ENCODE results near the gene CRTC2.
A peak's percentile ranks its signal among the peaks of the same experiment; 100 is the strongest.

CRTC2 gene

DNA sequence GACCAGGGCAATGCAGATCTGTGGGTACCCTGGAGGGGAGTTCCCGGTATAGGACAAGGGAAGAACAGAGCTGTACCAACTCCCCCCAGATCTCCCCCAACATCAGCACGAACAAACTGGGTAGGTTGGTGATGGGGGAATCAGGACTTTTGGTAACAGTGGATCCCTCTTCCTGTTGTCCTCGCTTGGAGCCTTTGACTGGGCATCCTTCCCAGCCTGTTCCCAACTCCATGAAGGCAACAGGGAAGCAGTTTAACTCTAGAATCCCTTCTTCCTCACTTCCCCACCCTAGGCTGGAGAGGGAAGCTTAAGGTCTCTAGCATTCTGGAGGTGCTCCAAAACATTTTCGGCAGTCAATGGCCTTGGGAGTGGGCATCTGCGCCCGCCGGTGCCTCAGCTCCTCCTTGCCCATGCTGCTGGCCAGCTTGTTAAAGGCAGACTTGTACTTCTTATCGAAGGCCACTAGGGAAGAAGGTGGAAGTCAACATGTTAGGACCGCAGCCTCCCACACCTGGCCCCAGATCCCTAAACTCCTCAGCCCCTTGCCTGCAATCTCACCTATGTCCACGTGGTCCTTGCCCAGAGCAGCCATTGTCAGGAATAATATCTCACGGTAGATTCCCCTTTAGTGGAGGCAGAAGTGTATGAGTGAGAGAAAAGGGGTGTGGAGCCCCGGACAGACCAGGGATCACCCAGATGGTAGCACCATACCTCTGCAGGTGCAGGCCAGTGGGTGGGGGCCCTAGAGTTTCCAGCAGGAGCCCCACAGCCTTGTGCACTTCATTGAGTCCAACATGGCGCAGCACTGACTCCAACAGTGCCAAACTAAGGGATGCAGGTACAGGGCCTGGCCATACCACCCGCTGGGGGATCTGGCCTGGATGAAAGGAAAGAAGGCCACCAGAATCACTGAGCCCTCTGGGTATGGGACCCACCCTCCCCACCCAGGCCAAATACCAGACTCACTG, 28.1 kb downstream of the CRTC2 start:
- no peaks in the 10 kb centered on the region for H3K27me3 ChIP-seq (replicated peaks; ENCODE audit: control insufficient read depth, insufficient read depth, low read length, poor library complexity, severe bottlenecking)
- H3K4me1 ChIP-seq (ENCODE audit: control insufficient read depth, insufficient read depth, low read length, poor library complexity, severe bottlenecking), result no peaks in the 10 kb centered on the region
- peaks cover 55% of the 10 kb centered on the region for H3K36me3 ChIP-seq (ENCODE audit: control insufficient read depth, insufficient read depth, low read length)
- no peak overlapping the region for H3K4me3 ChIP-seq (ENCODE audit: insufficient read depth, low read depth, low read length, poor library complexity, severe bottlenecking)
- DNase-seq, result no peak
- H3K9me3 ChIP-seq (ENCODE audit: control insufficient read depth, low read length), result no peaks in the 10 kb centered on the region
- H3K27ac ChIP-seq (ENCODE audit: insufficient read depth, low read length, poor library complexity, severe bottlenecking), result no peak overlapping the region

DNA sequence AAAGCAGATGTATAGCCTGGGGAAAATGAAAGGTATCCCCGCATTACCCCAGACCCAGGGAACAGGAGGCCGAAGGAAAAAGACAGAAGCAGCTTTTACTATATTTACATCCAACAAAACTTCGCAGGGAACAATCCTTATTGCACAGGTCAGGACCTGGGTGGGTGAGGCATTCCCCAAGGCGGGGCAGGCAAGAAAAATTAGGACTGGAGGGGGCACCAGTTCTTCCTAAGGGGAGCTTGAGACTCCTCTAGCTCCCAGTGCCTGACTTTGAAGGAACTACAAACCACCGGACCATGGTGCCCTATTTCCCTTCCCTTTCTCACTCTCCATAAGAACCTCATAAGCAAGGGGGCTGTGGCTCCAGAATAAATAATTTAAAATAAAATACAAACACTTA, 29.0 kb downstream of the CRTC2 start:
- H3K4me3 ChIP-seq (ENCODE audit: insufficient read depth, low read depth, low read length, poor library complexity, severe bottlenecking), result no peak overlapping the region
- H3K36me3 ChIP-seq (ENCODE audit: control insufficient read depth, insufficient read depth, low read length), result peaks cover 47% of the 10 kb centered on the region
- no peaks in the 10 kb centered on the region for H3K9me3 ChIP-seq (ENCODE audit: control insufficient read depth, low read length)
- no peaks in the 10 kb centered on the region for H3K4me1 ChIP-seq (ENCODE audit: control insufficient read depth, insufficient read depth, low read length, poor library complexity, severe bottlenecking)
- no peak overlapping the region for H3K27ac ChIP-seq (ENCODE audit: insufficient read depth, low read length, poor library complexity, severe bottlenecking)
- no peaks in the 10 kb centered on the region for H3K27me3 ChIP-seq (replicated peaks; ENCODE audit: control insufficient read depth, insufficient read depth, low read length, poor library complexity, severe bottlenecking)
- no peak for DNase-seq

DNA sequence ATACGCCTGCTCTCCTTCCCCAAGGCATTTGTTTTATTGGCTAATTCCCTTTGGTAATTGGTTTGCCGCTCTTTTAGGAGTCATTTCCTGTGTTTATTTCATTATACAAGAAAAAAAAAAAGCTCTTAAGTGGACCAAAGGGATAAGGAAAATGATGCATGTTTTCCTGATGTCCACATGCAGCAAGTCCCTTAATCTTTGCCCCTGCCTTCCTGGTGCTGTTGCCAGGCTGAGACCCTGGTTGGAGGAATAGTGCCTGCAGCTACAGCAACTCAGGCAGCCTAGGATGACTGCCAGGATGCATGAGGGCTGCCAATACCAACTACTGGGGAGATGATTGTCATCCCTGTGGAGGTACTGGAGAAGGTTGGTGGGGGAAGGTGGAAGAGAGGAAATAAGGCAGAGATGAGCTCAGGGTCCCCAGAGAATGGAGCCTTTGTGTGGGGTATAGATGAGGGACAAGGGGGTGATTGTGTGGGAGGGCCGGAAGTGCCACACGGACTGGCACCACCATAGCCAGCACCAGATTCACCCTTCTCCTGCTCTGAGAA, 29.5 kb downstream of the CRTC2 start:
- H3K4me3 ChIP-seq (ENCODE audit: insufficient read depth, low read depth, low read length, poor library complexity, severe bottlenecking), result no peak overlapping the region
- peaks cover 3% of the 10 kb centered on the region for H3K4me1 ChIP-seq (ENCODE audit: control insufficient read depth, insufficient read depth, low read length, poor library complexity, severe bottlenecking)
- no peaks in the 10 kb centered on the region for H3K27me3 ChIP-seq (replicated peaks; ENCODE audit: control insufficient read depth, insufficient read depth, low read length, poor library complexity, severe bottlenecking)
- H3K9me3 ChIP-seq (ENCODE audit: control insufficient read depth, low read length), result no peaks in the 10 kb centered on the region
- H3K36me3 ChIP-seq (ENCODE audit: control insufficient read depth, insufficient read depth, low read length), result peaks cover 42% of the 10 kb centered on the region
- no peak for DNase-seq
- no peak overlapping the region for H3K27ac ChIP-seq (ENCODE audit: insufficient read depth, low read length, poor library complexity, severe bottlenecking)

DNA sequence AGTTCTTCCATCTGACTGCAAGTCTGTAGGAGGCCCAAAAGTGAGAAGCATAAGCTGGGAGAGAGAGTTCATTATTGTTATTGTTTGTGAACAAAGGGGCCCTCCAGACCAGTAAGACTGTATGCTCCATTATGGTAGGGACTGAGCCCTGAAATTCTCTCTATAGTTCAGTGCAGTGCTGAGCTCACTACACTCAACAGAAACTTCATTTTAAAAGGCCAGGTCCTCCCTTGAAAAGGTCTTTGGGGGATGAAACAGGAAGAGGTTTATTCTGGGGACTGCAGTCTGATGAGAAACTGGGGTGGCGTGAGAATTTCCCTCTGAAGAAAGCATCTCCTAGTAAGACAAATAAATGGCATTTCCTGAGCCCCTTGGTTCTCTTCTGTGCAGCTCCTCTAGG, 30.2 kb downstream of the CRTC2 start:
- Histone ChIP-seq H3K36me3 (ENCODE audit: control insufficient read depth, insufficient read depth, low read length) (peaks cover 35% of the 10 kb centered on the region), H3K4me1 (ENCODE audit: control insufficient read depth, insufficient read depth, low read length, poor library complexity, severe bottlenecking) (peaks cover 7% of the 10 kb centered on the region), H3K27ac (ENCODE audit: insufficient read depth, low read length, poor library complexity, severe bottlenecking) (no peak overlapping the region), H3K4me3 (ENCODE audit: insufficient read depth, low read depth, low read length, poor library complexity, severe bottlenecking) (no peak overlapping the region), H3K27me3 (replicated peaks; ENCODE audit: control insufficient read depth, insufficient read depth, low read length, poor library complexity, severe bottlenecking) (no peaks in the 10 kb centered on the region), H3K9me3 (ENCODE audit: control insufficient read depth, low read length) (no peaks in the 10 kb centered on the region)
- DNase-seq, result no peak

DNA sequence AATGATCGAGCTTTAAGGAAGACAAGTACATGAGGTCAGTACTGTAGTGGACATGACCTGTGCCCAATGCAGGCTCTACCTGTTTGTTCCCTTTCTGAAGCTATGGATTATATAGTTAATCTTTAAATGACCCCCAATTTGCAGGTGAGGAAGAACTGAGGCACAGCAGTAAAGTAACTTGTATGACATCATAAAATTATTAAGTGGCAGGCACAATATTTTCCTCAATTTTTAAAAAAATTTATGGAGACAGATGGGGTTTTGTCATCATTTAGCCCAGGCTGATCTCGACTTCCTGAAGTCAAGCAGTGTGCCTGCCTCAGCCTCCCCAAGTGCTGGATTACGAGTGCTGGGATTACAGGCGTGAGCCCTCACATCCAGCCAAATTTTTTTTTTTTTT, 32.0 kb downstream of the CRTC2 start:
- Histone ChIP-seq H3K27me3 (replicated peaks; ENCODE audit: control insufficient read depth, insufficient read depth, low read length, poor library complexity, severe bottlenecking) (no peaks in the 10 kb centered on the region), H3K4me3 (ENCODE audit: insufficient read depth, low read depth, low read length, poor library complexity, severe bottlenecking) (no peak overlapping the region), H3K4me1 (ENCODE audit: control insufficient read depth, insufficient read depth, low read length, poor library complexity, severe bottlenecking) (peaks cover 13% of the 10 kb centered on the region), H3K9me3 (ENCODE audit: control insufficient read depth, low read length) (no peaks in the 10 kb centered on the region), H3K27ac (ENCODE audit: insufficient read depth, low read length, poor library complexity, severe bottlenecking) (no peak overlapping the region), H3K36me3 (ENCODE audit: control insufficient read depth, insufficient read depth, low read length) (peaks cover 21% of the 10 kb centered on the region)
- DNase-seq, result no peak

DNA sequence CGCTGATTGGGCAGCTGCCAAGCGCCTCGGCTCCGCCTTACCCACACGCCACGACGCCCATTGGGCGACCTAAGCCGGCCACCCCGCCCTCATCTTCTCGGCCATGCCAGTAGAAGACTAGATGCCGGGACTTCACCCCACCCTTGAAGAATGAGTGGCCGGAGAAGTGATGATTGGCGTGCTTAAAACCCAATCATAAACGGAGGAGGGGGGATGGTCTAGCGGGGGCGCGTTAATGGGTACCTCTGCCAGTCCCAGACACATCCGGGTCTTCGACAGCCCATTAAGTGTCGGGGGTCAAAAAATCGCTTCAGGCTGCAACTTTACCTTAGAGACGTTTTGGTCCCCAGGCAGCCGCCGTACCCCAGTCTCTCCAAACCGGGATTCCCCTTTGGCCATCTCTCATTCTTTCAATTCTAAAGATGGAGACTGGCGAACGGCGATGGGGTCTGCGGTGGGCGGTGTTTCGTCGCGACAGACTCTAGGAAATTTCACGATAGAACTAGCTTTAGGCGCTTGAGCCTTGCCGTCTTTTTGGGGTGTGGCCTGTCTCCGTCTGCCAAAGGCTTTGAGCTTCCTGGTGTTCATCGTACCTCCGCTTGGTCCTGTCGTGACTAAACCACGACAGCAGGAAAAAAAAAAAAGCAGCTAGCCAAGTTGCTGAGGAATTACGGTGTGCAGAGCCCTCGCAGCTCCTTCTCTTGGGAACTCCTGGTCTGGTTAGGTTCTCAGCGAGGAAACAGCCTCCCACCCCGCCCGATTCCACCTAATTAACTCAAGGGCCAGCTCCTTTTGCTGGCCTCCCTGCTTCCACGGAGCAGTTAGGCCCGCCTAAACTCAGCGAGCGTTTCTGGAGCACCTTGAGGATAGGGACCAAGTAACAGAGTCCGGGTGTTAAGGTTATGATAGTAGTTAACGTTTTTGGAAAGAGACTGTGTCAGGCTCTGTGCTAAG, 35.2 kb downstream of the CRTC2 start, which contains the start of gene GATAD2B:
Gene GATAD2B (minus strand): TSS at position 1 of the 954 bp plus-strand sequence. CDS start 94,625 bp downstream, outside the sequence.
- peaks cover 37% of the 10 kb centered on the region for H3K4me1 ChIP-seq (ENCODE audit: control insufficient read depth, insufficient read depth, low read length, poor library complexity, severe bottlenecking)
- H3K36me3 ChIP-seq (ENCODE audit: control insufficient read depth, insufficient read depth, low read length), result no peaks in the 10 kb centered on the region
- peak within 1 kb of the TSS; percentile 80 for H3K4me3 ChIP-seq (ENCODE audit: insufficient read depth, low read depth, low read length, poor library complexity, severe bottlenecking)
- DNase-seq, result peak; percentile 98 to 99 (median 99)
- no peaks in the 10 kb centered on the region for H3K9me3 ChIP-seq (ENCODE audit: control insufficient read depth, low read length)
- H3K27me3 ChIP-seq (replicated peaks; ENCODE audit: control insufficient read depth, insufficient read depth, low read length, poor library complexity, severe bottlenecking), result no peaks in the 10 kb centered on the region
- H3K27ac ChIP-seq (ENCODE audit: insufficient read depth, low read length, poor library complexity, severe bottlenecking), result peak within 1 kb of the TSS; percentile 96

DNA sequence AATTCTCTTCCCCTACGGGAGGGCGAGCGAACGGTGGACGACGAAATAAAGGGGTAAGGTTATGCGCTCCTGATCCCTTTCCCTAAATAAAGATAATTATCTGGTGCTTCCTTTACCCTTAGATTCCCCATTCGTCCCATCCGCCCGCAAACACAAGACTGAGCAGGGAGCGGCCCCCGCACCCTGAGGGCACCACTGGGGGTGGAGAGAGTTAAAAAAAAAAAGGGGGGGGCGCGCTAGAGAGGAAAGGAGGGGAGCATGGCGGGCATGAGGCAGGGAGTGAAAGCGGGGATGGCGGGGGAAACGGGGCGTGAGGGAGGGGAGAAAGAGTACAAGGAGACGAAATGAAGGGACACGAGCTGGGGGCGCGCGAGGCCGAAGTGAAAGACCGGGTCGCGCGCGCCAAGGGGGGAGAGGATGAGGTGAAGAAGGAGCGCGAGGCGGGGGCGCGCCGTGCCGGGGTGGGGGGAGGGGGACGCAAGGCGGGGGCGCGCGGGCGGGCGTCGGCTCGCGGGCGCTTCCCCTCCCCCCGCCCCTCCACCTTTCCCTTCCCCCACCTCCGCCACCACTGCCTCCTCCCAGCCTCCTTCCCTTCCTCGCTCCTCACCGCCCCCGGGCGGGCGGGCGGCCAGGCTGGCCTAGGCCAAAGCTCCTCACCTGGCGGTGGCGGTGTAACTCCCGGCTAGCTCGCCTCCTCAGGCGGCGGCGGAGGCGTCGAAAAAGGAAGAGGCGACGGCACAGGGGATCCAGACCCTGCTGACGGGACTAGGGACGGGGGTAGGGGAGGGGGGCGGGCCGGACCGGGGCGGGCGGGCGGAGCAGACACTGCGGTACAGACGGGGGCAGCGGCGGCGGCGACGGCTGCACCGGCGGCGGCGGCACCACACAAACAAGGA, 36.1 kb downstream of the CRTC2 start:
- peak overlapping the region; percentile 90 for H3K27ac ChIP-seq (ENCODE audit: insufficient read depth, low read length, poor library complexity, severe bottlenecking)
- peak overlapping the region; percentile 75 for H3K4me3 ChIP-seq (ENCODE audit: insufficient read depth, low read depth, low read length, poor library complexity, severe bottlenecking)
- H3K9me3 ChIP-seq (ENCODE audit: control insufficient read depth, low read length), result no peaks in the 10 kb centered on the region
- peak in 1 of 3 donors; percentile 40 for DNase-seq
- H3K36me3 ChIP-seq (ENCODE audit: control insufficient read depth, insufficient read depth, low read length), result no peaks in the 10 kb centered on the region
- peaks cover 37% of the 10 kb centered on the region for H3K4me1 ChIP-seq (ENCODE audit: control insufficient read depth, insufficient read depth, low read length, poor library complexity, severe bottlenecking)
- no peaks in the 10 kb centered on the region for H3K27me3 ChIP-seq (replicated peaks; ENCODE audit: control insufficient read depth, insufficient read depth, low read length, poor library complexity, severe bottlenecking)

DNA sequence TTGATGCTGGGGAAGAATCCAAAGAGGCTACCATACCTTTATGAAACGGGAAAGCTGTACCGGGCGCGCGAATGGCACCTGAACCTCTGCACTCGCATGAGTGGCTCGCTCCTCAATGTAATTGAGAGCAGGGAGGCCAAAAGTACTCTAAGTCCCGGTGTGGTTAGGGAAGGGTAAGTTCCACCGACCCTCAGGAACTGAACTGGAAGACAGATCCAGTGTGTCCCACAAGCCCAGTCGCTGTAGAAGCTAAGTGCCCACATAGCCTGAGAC, 36.7 kb downstream of the CRTC2 start:
- no peaks in the 10 kb centered on the region for H3K9me3 ChIP-seq (ENCODE audit: control insufficient read depth, low read length)
- no peaks in the 10 kb centered on the region for H3K36me3 ChIP-seq (ENCODE audit: control insufficient read depth, insufficient read depth, low read length)
- peaks cover 37% of the 10 kb centered on the region for H3K4me1 ChIP-seq (ENCODE audit: control insufficient read depth, insufficient read depth, low read length, poor library complexity, severe bottlenecking)
- peak overlapping the region; percentile 90 for H3K27ac ChIP-seq (ENCODE audit: insufficient read depth, low read length, poor library complexity, severe bottlenecking)
- DNase-seq, result no peak
- H3K4me3 ChIP-seq (ENCODE audit: insufficient read depth, low read depth, low read length, poor library complexity, severe bottlenecking), result peak overlapping the region; percentile 75
- no peaks in the 10 kb centered on the region for H3K27me3 ChIP-seq (replicated peaks; ENCODE audit: control insufficient read depth, insufficient read depth, low read length, poor library complexity, severe bottlenecking)

DNA sequence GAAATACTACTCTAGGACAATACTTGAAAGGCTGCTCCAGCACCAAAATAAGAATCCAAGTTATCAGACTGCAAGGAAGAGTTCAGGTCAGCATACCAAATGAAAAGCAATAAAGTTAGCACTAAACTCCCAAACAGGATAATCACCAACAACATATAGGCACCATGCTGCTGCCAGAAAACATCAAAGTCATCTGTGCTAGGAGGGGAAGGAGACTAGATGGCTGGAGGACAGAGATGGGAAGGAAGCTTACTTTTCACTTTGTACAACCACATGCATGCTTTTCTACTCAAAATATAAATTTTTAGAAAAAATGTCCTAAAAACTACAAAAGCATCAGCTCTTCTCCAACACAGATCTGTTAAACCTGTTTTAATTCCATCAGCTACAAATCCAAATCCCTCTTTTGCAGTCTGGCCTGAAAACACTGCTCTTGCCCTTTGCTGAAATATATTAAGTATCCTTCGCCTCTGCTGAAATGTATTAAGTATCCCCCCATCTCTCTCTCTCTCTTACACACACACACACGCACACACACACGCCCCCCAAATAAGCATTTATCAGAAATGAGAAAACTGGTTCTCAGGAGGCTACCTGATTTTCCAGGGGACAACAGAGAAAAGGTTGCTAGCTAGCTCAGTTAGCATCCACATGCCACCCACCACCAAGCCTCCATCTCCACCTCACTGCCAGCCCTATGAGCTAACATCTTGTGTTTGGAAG, 37.2 kb downstream of the CRTC2 start:
- Histone ChIP-seq H3K4me1 (ENCODE audit: control insufficient read depth, insufficient read depth, low read length, poor library complexity, severe bottlenecking) (peaks cover 37% of the 10 kb centered on the region), H3K27ac (ENCODE audit: insufficient read depth, low read length, poor library complexity, severe bottlenecking) (peak overlapping the region; percentile 90)

More for the DNA sequence above, 37.2 kb downstream of the CRTC2 start:
- no peaks in the 10 kb centered on the region for H3K9me3 ChIP-seq (ENCODE audit: control insufficient read depth, low read length)
- peak overlapping the region; percentile 75 for H3K4me3 ChIP-seq (ENCODE audit: insufficient read depth, low read depth, low read length, poor library complexity, severe bottlenecking)
- H3K36me3 ChIP-seq (ENCODE audit: control insufficient read depth, insufficient read depth, low read length), result no peaks in the 10 kb centered on the region
- DNase-seq, result no peak
- H3K27me3 ChIP-seq (replicated peaks; ENCODE audit: control insufficient read depth, insufficient read depth, low read length, poor library complexity, severe bottlenecking), result no peaks in the 10 kb centered on the region
